Measurements from ENCODE around the gene ASTL.

DNA sequence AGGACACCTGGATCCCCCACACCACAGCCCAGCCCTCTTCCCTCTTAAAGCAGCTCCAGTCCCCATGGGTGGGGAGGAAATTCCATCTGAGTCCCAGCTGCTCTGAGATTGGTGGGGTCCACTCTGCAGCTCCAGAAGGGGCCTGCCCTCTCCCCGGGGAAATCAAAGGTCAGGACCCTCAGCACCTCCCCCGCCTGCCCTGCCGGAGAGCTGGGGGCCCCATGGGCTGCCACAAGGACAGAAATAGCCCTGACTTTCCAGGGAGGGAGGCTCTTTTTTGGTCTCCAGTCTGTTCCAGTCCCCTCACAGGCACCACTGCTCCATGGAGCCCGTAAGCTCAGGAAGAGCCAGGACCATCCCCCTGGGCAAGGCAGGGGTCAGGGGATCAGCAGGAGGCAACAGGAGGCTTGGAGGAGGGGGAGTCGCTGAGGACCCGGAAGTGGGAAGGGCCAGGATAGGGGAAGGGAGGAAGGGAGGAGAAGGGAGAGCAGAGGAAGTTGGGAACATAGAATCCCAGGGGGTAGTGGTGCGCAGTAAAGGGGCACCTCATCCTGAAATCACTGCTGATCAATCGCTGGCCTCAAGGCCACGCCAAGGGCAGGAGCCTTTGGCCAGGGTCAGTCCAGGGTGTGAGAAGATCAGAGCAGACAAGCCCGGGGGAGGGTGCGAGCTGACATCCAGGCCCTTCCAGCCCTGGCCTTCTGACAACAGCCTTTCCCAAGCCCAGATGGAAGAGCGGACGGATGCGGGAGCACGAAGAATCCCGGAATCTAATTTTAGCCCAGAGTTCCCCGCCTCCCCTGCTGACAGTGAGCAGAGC lies 29.6 kb downstream of the ASTL start:
- TF ChIP-seq, protein P1, sequence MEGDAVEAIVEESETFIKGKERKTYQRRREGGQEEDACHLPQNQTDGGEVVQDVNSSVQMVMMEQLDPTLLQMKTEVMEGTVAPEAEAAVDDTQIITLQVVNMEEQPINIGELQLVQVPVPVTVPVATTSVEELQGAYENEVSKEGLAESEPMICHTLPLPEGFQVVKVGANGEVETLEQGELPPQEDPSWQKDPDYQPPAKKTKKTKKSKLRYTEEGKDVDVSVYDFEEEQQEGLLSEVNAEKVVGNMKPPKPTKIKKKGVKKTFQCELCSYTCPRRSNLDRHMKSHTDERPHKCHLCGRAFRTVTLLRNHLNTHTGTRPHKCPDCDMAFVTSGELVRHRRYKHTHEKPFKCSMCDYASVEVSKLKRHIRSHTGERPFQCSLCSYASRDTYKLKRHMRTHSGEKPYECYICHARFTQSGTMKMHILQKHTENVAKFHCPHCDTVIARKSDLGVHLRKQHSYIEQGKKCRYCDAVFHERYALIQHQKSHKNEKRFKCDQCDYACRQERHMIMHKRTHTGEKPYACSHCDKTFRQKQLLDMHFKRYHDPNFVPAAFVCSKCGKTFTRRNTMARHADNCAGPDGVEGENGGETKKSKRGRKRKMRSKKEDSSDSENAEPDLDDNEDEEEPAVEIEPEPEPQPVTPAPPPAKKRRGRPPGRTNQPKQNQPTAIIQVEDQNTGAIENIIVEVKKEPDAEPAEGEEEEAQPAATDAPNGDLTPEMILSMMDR (IDR thresholded peaks at IDR 0.05; ENCODE audit: low read depth, low read length) = no peak
- TF ChIP-seq POLR2A (IDR thresholded peaks at IDR 0.05; ENCODE audit: extremely low read depth, insufficient read length) = no peak
- TF ChIP-seq, protein P2, sequence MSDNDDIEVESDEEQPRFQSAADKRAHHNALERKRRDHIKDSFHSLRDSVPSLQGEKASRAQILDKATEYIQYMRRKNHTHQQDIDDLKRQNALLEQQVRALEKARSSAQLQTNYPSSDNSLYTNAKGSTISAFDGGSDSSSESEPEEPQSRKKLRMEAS (IDR thresholded peaks at IDR 0.05; ENCODE audit: low read depth, low read length) = no peak

Data from NB4 (cell line).